SU-DHL-6 (cell line): ENCODE results near the gene PHACTR3.

Source experiments
- H2AFZ ChIP-seq: fragments of 200-600 bp; sonication (generic); 2 replicates; pipeline ENCODE4 v1.6.1; 2014; ENCODE audit warnings: low read depth, mild to moderate bottlenecking, moderate library complexity, mixed read lengths, antibody characterized with exemption, low read length; ENCODE audit not compliant: severe bottlenecking
- H3F3A ChIP-seq: fragments of 200-600 bp; shearing (Covaris generic); 2 replicates; pipeline ENCODE4 v1.6.0; 2016; ENCODE audit warnings: antibody characterized with exemption, mild to moderate bottlenecking; ENCODE audit not compliant: insufficient read depth
- H3K27ac ChIP-seq: fragments of 200-600 bp; sonication (generic); 2 replicates; pipeline ENCODE4 v1.5.1; 2016; ENCODE audit warnings: low read depth, mild to moderate bottlenecking, low read length, moderate library complexity, mixed read lengths
- H3K27me3 ChIP-seq: fragments of 200-600 bp; sonication (generic), shearing (Covaris generic); 2 replicates; pipeline ENCODE4 v1.6.0; 2014; ENCODE audit warnings: mild to moderate bottlenecking, low read length
- H3K36me3 ChIP-seq: fragments of 200-600 bp; sonication (generic); 2 replicates; pipeline ENCODE4 v1.6.1; 2014; ENCODE audit warnings: mild to moderate bottlenecking, low read length, mixed read lengths
- H3K4me2 ChIP-seq: fragments of 300-600, 200-600 bp; shearing (Covaris generic), sonication (generic); 2 replicates; pipeline ENCODE4 v1.6.0; 2014; ENCODE audit warnings: low read length, low read depth, mild to moderate bottlenecking; ENCODE audit not compliant: poor library complexity, severe bottlenecking
- H3K4me3 ChIP-seq: fragments of 200-600 bp; sonication (generic); 2 replicates; pipeline ENCODE4 v1.5.1; 2014; ENCODE audit warnings: antibody characterized with exemption, low read length, mild to moderate bottlenecking, mixed read lengths; ENCODE audit not compliant: insufficient read depth, poor library complexity, severe bottlenecking
- H3K79me2 ChIP-seq: fragments of 200-600 bp; sonication (generic); 2 replicates; pipeline ENCODE4 v1.6.1; 2014; ENCODE audit warnings: mild to moderate bottlenecking, low read length, moderate library complexity; ENCODE audit not compliant: insufficient read depth
- H3K9ac ChIP-seq: fragments of 200-600 bp; sonication (generic); 2 replicates; pipeline ENCODE4 v1.7.0; 2014; ENCODE audit warnings: mild to moderate bottlenecking, low read length
- H3K9me2 ChIP-seq: fragments of 200-600 bp; sonication (generic); replicated peaks from 2 replicates; pipeline ENCODE4 v1.6.1; 2014; ENCODE audit warnings: low read length; ENCODE audit not compliant: insufficient read depth
- H3K9me3 ChIP-seq: fragments of 200-600 bp; sonication (generic); 2 replicates; pipeline ENCODE4 v1.6.1; 2014; ENCODE audit warnings: low read length, mixed read lengths; ENCODE audit not compliant: insufficient read depth
- H4K20me1 ChIP-seq: fragments of 200-600 bp; sonication (generic); 2 replicates; pipeline ENCODE4 v1.6.1; 2014; ENCODE audit warnings: low read depth, mild to moderate bottlenecking, antibody characterized with exemption, low read length, moderate library complexity, mixed read lengths
- EZH2phosphoT487 ChIP-seq: fragments of 200-600 bp; sonication (generic), shearing (Covaris generic); conservative IDR thresholded peaks from 2 replicates; pipeline ENCODE4 v1.6.1; 2018; ENCODE audit warnings: mild to moderate bottlenecking, antibody characterized with exemption, low read length, moderate library complexity, mixed read lengths
- TF ChIP-seq, protein P1 (sequence below): fragments of 200-600 bp; sonication (generic); IDR thresholded peaks from one replicate; pipeline ENCODE4 v1.5.1; 2017; ENCODE audit warnings: antibody characterized with exemption, mild to moderate bottlenecking, low read length, moderate library complexity; ENCODE audit not compliant: insufficient read depth, poor library complexity, severe bottlenecking

PHACTR3 gene

GRCh38 chr20:59778615-59779200 lies 174.4 kb downstream of the PHACTR3 start:
- Histone ChIP-seq H3K4me3 (no peak overlapping the region), H3K9me2 (no peaks in the 10 kb centered on the region), H3F3A (no peaks in the 10 kb centered on the region), H3K27me3 (no peaks in the 10 kb centered on the region), H2AFZ (no peak overlapping the region), H3K27ac (no peak overlapping the region), H4K20me1 (no peaks in the 10 kb centered on the region), H3K36me3 (no peaks in the 10 kb centered on the region), H3K4me2 (no peak overlapping the region), H3K9me3 (no peaks in the 10 kb centered on the region), H3K79me2 (no peaks in the 10 kb centered on the region), H3K9ac (no peak overlapping the region)
- no peak for TF ChIP-seq EZH2phosphoT487
- TF ChIP-seq, protein P1, sequence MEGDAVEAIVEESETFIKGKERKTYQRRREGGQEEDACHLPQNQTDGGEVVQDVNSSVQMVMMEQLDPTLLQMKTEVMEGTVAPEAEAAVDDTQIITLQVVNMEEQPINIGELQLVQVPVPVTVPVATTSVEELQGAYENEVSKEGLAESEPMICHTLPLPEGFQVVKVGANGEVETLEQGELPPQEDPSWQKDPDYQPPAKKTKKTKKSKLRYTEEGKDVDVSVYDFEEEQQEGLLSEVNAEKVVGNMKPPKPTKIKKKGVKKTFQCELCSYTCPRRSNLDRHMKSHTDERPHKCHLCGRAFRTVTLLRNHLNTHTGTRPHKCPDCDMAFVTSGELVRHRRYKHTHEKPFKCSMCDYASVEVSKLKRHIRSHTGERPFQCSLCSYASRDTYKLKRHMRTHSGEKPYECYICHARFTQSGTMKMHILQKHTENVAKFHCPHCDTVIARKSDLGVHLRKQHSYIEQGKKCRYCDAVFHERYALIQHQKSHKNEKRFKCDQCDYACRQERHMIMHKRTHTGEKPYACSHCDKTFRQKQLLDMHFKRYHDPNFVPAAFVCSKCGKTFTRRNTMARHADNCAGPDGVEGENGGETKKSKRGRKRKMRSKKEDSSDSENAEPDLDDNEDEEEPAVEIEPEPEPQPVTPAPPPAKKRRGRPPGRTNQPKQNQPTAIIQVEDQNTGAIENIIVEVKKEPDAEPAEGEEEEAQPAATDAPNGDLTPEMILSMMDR: no peak

DNA sequence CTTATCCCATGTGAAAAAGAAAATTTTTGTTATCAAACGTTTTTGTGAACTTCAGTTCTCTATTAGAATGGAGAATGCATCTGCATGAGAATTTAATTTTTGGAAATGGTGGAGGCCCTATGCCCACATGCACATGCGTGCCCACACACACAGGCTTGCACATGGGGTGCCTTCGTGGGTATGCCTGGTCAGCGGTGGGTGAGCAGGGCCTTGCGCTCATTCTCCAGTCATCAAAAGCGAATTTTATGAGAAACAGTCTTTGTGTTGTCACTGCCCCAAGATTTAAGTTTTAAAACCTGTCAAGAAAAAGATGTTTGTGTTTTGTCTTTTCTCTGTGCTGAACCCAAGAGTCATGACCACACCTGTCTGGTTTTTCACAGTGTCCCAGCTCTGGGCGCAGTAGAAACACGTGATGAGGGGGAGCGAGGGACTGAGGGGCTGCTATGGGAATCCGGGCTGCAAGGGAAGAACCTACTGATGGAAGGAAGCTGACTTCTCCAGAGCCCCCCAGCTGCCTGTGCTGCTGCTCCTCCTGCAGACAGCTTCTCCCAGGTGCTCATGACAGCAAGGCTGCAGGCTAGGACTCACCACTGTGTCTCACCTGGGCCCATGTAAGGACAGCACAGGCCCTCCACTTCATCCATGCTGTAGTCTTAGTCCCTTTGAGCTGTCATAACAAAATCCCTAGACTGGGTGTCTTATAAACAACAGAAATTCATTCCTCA lies 175.5 kb downstream of the PHACTR3 start:
- Histone ChIP-seq H3K9me2 (no peaks in the 10 kb centered on the region), H3K9ac (no peak overlapping the region), H3K27me3 (no peaks in the 10 kb centered on the region), H3K79me2 (no peaks in the 10 kb centered on the region), H2AFZ (no peak overlapping the region), H3K4me2 (no peak overlapping the region), H3K4me3 (no peak overlapping the region), H3K9me3 (no peaks in the 10 kb centered on the region), H4K20me1 (no peaks in the 10 kb centered on the region), H3K27ac (no peak overlapping the region), H3F3A (no peaks in the 10 kb centered on the region), H3K36me3 (no peaks in the 10 kb centered on the region)
- TF ChIP-seq, protein P1: no peak
- no peak for TF ChIP-seq EZH2phosphoT487

DNA sequence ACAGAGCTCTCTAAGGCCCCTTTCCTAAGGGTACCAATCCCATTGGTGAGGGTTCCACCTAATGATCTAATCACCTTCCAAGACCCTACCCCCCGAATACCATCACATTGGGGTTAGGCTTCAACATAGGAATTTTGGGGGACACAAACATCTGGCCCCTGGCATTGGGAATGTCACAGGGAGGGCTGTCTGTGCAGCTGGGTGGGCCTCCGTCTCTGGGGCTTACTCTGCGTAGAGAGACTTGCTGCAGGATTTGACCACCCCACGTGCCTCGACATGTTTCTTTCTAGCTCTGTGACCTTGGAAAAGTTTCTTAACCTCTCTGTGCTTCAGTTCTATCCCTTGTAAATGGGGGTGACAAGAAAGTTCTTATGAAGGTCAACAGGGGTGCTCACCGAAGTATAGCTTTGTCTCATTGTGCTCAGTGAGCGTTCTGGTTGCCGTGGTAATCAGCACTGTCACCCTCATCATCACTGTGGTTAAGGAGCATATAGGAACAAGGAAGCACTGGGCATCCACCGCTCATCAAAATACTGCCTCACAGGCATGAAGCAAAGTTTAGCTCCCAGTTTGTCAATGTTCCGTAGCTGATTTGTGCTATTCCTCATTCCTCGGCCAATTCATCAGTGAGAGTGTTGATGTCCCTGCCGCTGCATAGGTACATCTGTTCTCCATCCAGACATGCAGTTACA lies 176.3 kb downstream of the PHACTR3 start:
- TF ChIP-seq, protein P1: no peak
- TF ChIP-seq EZH2phosphoT487: no peak
- Histone ChIP-seq H3F3A (no peaks in the 10 kb centered on the region), H4K20me1 (no peaks in the 10 kb centered on the region), H2AFZ (no peak overlapping the region), H3K4me3 (no peak overlapping the region), H3K9me2 (no peaks in the 10 kb centered on the region), H3K36me3 (no peaks in the 10 kb centered on the region), H3K4me2 (no peak overlapping the region), H3K9me3 (no peaks in the 10 kb centered on the region), H3K79me2 (no peaks in the 10 kb centered on the region), H3K27me3 (no peaks in the 10 kb centered on the region), H3K9ac (no peak overlapping the region), H3K27ac (no peak overlapping the region)
